TTC549 (cell line): Measurements from ENCODE around the gene TRPM3.
"Not testable (repeated sequence)": the region's sequence is repeated elsewhere in the genome, so short reads cannot be mapped to it uniquely, and the experiment has no call there.

Source experiments
- FAIRE-seq: peaks from 2 replicates; lab custom pipeline; 2012; peaks lifted over from hg19 to GRCh38; lab: Jason Lieb, UNC

TRPM3 gene

DNA sequence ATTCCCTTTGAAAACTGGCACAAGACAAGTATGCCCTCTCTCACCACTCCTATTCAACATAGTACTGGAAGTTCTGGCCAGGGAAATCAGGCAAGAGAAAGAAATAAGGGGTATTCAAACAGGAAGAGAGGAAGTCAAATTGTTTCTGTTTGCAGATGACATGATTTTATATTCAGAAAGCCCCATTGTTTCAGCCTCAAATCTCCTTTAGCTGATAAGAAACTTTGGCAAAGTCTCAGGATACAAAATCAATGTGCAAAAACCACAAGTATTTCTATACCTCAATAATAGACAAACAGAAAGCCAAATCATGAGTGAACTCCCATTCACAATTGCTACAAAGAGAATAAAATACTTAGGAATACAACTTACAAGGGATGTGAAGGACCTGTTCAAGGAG lies 476.8 kb downstream of the TRPM3 start:
- FAIRE-seq: not testable (repeated sequence)

DNA sequence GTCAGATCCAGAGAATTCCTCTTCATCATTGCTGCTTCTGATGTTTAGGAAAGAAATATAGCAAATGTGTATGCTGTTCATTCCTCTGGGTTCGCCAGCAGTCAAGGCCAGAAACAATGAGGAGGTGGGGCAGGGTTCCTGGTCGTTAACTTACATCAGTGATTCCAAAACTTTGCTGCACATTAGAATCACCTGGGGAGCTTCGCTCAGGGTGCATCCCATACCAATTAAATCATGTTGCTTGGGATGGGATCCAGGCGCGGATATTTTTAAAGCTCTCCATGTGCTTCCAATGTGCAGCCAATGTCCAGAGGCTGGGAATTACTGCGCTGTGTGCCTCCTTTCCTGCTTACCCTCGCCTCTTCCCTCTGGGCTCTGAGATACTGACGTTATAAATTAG lies 479.1 kb downstream of the TRPM3 start:
- no peak for FAIRE-seq

DNA sequence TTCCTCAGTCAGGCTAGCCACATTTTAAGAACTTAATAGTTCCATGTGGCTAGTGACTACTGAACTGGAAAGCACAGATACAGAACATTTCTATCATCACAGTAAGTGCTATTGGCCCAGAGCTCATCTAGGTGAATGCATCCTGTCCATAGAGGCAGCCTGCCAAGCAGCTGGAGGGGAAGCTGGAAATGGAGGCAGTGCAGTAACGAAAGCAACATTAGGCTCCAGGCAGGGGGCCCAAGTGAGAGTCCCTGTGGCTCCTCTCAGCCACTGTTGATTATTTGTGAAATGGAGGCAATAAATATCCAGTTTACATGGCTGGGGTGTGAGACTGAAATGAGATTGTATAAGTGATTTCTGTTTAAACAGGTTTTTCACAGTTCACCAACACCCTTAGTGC lies 479.8 kb downstream of the TRPM3 start:
- no peak for FAIRE-seq

DNA sequence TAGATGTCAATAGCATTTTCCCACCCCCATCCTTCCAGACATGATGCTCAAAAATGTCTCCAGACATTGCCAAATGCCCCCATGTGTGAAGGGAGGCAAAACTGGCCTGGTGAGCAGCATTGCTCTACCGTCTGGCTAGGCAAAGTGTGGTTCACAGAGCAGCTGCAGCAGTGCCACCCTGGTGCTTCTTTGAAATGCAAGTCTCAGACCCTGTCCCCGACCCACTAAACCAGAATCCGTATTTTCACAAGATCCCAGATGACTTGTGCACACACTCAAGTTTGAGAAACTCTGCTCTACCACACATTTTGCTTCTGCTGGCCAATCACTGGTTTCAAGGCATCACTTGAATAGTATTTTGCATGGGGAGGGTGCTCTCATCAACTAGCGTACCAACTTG lies 480.4 kb downstream of the TRPM3 start:
- no peak for FAIRE-seq

DNA sequence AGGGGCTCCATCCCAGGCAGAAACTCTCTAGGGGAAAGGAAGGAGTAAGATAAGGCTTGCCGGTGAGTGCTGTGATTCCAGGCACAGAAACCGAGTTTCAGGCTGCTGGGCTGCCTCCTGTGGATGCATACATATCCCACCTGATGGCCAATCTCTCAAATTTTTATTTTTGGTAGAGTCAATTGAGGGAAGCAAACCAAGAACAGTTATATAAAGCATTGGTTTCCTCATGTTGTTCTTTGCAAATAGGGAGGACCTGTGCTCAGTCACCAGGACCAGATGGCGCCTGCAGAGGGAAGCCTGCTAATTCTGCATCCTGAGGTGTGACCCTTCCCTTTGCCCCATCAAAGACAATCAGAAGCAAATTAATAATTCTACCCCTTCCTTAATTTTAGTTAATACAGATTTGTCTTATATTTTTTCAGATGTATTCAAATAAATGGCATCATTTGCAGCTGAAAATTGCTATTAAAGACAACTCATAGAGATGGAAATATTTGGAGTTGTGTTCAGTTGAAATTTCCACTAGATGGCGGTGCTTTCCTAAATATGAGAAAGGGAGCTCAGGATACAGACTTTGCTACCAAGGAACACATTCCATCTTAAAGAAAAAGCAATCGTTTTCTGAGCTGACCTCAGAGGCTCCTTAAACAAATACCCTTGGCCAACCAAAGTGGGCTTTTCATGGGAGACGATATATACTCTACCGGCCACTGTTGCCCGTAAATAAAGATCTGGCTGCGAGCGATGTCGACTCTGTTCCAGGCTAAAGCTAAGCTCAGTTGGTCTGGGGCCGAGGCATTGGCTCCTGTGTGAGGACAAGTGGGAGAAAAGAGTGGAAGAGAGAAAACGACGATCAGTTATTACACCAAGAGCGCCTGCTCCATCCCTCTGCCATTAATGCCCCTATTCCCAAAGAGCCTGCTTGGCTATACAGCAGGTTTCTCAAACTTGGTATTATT lies 481.3 kb downstream of the TRPM3 start:
- peak; percentile 85 for FAIRE-seq

DNA sequence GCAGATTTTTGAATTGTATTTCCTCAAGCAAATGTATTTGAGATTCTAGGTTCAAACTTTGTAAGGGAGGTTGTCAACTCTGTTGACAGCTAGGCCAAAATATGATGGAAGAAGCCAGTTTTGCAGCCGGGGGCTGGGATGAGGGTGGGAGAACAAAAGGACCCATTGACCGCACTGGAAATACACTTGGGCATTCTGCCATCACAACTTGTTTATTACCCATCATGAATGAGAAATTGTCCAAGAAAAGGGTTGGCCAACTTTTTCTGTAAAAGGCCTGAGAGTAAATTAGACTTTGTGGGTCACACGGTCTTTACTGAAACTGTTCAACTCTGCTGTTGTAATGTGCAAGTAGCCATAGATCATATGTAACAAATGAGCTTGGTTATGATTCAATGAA lies 485.6 kb downstream of the TRPM3 start:
- no peak for FAIRE-seq

DNA sequence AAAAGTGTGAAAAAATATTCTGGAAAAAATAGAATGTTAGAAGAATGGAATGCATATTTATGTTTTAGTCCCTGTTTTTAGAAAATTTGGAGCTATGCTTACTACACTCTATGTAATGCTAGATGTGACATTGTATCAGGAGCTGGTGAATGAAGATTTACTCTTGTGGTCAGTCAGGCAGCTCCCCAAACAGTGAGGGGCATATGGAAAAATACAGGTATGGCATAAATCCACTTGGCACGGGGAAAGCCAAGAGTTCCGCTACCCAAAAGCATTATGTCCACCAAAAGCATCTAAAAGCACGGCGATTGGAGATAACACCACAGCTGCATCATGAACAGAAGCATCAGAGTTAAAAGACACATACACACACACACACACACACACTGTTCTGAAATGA lies 486.7 kb downstream of the TRPM3 start:
- FAIRE-seq: no peak

DNA sequence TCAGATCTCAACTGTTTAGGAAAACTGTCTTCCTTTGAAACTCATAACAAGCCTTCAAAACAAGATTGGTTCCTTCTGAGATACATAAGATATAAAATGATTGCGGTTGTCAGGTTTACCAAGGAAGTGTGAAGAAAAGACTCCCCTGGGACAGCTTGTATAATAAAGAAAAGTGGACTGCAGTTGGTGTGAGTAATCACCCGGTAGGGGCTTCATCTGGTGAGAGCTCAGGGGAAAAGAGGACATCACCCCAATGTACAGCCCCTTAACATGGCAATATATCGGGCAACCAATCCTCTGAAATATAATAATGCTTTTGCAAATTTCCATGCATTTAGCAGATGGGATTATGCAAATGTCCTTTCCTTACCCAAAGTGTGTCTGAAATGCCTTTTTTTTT lies 490.4 kb downstream of the TRPM3 start:
- no peak for FAIRE-seq

DNA sequence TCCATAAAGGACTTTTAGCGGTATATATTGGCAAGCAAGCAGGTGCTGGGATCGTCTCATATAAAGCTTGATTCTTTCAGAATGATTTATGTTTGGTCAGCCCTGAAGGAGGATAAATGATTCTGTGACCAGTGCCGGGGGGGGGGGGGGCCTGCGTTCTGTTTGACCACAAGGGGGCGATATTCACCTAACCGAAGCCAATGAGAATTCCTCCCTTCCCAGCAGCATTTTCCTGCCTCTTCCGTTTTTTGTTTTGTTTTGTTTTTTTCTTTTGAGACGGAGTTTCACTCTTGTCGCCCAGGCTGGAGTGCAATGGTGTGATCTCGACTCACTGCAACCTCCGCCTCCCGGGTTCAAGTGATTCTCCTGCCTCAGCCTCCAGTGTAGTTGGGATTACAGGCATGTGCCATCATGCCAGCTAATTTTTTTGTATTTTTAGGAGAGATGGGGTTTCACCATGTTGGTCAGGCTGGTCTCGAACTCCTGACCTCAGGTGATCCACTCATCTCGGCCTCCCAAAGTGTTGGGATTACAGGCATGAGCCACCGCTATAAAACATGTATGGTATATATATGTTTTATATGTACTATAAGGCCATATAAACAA lies 492.2 kb downstream of the TRPM3 start:
- not testable (repeated sequence) for FAIRE-seq

DNA sequence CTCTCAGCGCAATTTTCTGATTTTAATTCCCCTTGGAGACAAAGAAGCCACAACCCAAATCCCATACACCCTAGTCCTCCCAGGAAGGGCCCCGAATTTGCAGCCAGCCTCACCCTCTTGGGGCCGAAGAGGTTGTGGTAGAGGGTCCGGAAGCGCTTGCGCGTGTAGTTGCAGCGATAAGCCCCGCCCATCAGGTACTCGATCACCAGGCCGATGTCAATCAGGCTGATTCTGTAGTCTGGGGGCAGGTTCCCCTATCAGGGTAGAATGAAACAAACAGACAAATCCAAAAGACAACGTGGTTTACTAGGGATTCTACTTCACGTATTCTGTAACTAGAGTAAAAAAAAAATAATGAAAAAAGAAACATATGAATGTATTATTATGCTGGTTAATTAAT lies 496.3 kb downstream of the TRPM3 start:
- FAIRE-seq: no peak

DNA sequence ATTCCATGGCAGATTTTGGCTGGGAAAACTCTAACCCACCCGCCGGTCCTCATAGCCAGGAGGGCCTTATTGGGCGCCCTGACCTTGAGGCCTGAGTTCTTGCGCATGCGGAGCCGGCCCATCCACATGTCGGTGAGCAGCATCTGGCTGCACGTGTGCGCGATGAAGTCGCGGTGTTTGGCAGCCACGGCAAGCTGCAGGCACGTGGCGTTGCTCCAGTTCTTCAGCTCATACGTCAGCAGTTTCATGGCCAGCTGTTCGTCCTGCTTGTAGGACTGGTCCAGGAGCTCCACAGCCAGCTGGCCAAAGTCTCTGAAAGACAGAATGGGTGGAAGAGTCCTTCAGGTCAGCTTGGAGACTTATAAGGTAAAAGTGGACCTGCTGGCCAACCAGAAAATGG lies 502.6 kb downstream of the TRPM3 start:
- FAIRE-seq: no peak

DNA sequence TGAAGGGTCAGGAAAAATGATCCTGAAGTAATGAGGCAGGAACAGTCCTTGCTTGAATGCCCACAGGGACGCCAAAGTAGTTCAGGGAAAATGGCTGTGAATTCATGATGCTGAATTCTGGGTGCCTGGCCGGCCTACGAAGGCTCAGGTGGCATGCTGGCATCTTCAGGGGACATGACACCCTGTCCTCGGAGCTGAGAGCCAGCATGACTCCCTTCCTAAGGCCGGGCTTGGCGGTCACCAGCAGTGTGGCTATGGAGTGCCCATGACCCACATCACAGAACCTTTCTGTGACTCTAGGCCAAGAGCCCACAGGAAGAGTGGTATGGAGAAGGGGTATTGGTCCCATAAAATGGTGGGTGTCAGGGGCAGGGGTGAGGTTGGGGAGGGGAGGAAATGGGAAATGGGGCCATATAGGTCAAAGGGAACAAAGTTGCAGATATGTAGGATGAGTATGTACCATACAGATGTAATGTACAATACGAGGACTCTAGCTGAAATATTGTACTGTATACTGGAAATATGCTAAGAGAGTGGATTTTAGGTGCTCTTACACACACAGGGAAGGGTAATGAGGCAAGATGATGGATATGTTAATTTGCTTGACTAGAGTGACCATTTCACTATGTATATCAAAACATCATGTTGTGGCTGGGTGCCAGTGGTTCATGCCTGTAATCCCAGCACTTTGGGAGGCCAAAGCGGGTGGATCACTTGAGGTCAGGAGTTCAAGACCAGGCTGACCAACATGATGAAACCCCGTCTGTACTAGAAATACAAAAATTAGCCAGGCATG lies 504.2 kb downstream of the TRPM3 start:
- FAIRE-seq: no peak

DNA sequence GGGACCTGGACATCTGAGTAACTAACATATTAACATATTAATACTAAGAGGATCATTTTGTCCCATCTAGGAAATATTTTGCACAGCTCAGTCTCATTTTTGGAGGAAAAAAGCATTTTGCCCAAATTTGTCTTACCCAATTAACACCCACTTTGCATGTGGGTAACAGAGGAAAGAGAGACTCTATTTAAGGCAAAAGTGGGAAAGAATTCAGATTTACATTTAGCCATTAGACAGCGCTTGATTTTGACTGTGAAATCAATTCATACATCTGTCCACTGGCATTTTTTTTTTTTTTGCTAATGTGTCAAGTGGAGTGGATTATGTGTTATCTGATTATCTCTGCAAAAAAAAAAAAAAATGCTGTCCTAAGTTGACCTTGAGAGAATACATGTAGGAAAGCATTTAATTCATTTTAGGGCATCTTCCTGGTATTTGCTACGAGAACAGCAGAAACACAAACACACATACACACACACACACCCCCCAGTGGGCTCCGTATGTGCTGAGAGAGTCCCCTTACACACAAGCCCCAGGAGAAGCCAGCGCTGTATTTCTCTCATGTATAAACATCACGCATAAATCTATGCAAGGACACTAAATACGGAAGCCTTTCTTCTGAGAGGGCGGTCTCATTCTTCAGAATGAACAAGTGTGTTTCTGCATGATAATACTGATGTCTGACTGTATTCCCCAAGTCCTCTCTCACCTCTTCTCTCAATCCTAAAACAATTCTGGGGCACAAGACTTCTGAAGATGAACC lies 505.0 kb downstream of the TRPM3 start:
- no peak for FAIRE-seq

DNA sequence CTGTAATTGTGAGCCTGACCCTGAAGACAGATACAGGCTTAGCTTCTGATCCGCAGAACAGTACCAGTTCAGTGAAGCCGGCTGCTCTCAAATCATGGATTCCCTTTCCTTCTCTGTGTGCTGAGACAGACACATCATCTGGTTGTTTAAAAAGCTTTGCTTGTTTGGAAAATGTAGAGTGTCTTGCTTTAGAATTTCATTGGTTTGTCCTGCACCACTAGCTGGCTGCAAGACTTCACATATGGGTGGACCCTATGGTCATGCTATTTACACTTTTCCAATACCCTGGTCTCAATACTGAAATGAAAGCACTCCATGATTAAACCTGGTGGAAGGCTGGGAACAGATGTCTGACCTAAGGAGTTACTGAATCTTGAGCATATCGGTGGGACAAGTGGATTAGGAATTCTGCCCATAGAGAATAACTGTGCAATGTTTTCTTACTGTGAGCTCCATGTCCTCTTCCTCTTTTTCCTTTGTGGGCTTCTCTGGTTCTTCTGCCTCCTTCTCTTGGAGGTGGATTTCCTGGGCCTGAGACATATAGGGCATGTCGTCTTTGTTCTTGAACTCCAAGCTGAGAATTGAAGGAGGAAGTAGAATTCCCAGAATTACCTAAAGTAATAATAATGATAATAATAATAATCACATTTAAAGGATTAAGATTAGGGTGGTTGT lies 505.8 kb downstream of the TRPM3 start:
- FAIRE-seq: no peak

DNA sequence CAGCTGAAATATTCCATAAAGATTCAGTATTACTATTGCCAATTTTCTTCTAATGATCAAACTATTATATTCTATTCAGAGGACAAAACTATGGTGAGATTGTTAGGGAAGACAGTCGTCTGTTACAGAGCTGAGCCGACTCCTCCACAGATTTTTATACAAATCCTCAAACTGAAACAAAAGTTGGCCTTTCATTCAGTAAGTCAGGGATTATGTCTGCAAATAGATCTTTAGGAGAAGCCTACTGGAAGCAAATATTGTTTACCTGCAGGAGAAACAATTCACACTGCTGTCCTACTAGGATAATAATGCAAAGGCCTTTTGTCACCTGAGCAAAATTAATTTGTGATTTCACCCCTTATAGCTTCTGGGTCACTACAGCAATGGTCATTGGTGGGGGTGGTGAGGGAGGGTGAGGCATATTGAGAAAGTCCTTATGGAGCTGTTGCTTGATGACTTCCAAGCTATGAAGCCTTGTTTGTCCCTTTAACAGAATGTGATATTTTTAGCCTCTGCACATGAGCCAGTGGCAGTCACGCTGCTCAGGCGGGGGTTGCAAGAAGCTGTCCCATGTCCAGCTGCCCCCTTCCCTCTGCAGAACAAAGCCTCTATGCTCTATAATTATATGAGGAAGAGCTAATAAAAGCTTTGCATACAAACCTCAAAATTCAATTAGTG lies 506.5 kb downstream of the TRPM3 start:
- FAIRE-seq: no peak

DNA sequence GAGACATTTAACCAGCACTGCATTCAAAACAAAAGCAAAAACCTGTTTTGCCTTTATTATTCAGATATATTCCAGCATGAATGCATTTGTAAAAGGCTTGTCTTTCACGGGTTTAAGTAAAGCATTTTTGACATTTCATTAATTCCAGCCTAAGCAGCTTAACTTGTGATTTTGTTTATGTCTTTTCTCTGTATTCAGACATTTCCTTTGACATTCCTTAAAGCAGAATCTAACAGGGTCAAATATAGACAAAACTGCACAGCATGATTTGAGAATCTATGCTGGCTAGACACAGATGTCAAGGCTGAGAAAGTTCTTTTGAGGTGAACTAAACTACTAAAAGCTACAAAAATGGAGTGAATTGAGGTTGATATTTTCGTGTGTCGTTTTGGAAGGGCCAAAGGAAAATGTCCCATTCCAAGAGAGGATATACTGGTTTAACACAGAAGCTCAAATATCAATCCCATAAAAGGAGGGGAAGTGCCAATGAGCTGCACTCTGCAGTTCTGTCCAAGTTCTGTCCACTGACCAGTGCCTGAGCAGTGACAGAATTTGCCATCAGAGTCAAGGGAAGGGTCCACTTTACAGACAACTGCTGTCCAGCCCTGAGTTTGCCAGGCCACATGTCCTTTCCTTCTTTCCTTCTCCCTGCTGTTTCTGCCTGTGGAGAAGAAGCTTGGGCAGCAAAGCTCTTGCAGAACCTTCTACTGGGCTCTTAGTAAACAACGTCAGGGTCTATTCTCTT lies 508.2 kb downstream of the TRPM3 start:
- FAIRE-seq: no peak

DNA sequence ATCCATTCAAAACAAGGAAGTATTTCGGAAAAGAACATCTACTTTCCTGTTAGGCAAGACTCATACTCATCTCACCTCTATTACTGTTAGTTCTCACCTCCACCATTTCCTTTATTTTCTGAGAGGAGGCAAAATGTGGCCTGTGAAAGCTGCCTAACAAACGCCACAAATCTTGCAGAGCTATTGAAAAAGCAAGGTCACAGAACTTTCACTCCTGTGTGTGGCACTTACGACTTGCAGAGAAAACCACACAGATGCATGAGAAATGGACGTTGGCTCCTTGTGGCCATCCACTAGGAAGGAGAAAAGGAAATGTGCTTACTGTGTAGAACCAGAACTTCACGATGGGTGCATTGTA lies 511.2 kb downstream of the TRPM3 start:
- no peak for FAIRE-seq

DNA sequence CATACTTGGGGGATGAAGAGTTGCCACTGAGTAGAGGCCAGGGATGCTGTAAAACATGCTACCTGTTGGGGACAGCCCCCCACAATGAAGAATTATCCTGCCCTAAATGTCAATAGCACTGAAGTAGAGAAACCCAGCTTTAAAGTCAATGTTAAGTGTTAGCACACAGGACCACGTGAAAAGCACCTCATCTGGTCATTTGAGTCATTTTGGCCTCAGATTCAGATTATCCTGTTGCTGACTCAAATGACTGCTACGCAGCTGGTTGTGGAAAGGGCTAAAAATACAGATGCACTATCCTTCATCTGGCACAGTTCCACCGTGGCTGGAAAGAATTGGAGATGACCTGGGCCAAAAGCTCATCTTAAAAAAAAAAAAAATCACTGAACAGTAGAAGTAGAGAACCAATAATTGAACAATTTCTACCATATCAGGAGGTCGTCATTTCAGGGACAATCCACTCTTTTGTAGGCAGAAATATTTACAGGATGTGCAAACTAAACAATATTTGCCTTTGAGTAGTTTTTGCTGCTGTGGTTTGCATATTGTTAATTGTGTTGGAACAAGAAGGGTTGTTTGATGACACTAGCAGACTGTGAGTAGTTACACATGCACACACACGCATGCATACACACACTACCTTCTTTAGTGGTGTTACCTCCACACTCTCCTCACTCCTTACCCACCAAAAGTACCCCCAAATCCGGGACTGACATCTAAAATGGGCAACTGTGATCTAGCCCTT lies 511.7 kb downstream of the TRPM3 start:
- no peak for FAIRE-seq

DNA sequence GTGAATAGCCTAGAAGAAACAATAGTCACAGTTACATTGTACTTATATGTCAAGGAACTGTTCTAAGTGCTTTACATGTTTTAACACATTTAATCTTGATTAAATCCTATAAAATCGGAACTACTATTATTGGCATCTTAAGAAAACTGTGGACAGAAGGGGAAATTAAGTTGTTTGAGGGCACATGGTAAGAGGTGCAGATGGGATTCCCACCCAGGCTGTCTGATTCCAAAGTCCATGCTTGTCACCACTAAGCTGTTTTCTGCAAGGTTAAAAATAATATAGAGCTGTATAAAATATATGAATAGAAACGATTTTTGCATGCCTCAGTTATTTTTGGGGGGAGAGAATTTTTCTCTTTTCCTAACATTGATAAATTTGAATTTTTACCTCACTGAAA lies 512.4 kb downstream of the TRPM3 start:
- FAIRE-seq: no peak

DNA sequence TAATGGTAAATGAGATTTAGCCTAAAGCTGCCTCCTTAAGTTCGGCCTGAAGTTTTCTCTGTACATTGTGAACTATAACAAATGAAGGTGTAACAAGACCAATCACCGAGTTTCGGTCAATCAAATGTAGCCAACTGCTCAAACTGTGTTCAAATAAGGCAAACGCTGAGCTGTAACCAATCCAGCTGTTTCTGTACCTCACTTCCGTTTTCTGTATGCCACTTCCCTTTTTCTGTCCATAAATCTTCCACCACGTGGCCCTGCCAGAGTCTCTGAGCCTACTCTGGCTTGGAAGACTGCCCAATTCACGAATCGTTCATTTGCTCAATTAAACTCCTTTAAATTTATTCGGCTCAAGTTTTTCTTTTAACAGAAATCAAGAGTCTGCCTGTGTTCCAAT lies 513.5 kb downstream of the TRPM3 start:
- no peak for FAIRE-seq
